IMR-90 (cell line): ENCODE data around the gene NUDT3. TPM values are rescaled to one million over a fixed set of nuclear protein-coding genes. Genes with fewer than 3 reads are reported as not detected.

ENCODE experiments used
- ATAC-seq: fragments of 200-7000 bp; cut with Tn5 transposase; 2 replicates; pipeline ENCODE4 v1.9.1; 2020; ENCODE audit warnings: low read depth, mild to moderate bottlenecking, moderate library complexity
- BruUV-seq: library from RNA; stranded (reverse); fragments of 400-500 nt; replicated peaks from 2 replicates; lab custom pipeline; 2021; lab: Mats Ljungman, UMichigan
- CTCF ChIA-PET: fragments of 300-600 bp; formaldehyde crosslinking; extraction: SDS; loops from one replicate; lab custom pipeline; 2021; ENCODE audit warnings: antibody characterized with exemption; lab: Yijun Ruan, JAX
- POLR2A ChIA-PET: fragments of 300-600 bp; sonication (Branson Sonifier 250); formaldehyde crosslinking; loops from one replicate; lab custom pipeline; 2022; ENCODE audit warnings: antibody characterized with exemption; ENCODE audit not compliant: unreplicated experiment; lab: Charles Lee
- DNase-seq: peaks from one replicate; pipeline ENCODE4 v3.0.0; 2013
- H2AFZ ChIP-seq: replicated peaks from 2 replicates; pipeline ENCODE3; 2013; ENCODE audit warnings: low read length, mild to moderate bottlenecking; ENCODE audit not compliant: poor library complexity
- H2AK5ac ChIP-seq: 2 replicates; pipeline ENCODE4 v1.6.1; 2013; ENCODE audit warnings: low read depth, low read length, inconsistent platforms
- H2AK9ac ChIP-seq: replicated peaks from 2 replicates; pipeline ENCODE3; 2013; ENCODE audit warnings: mild to moderate bottlenecking, low read depth, low read length, moderate library complexity; ENCODE audit not compliant: poor library complexity
- H2BK120ac ChIP-seq: 2 replicates; pipeline ENCODE4 v1.6.1; 2013; ENCODE audit warnings: low read depth, low read length, inconsistent platforms
- H2BK15ac ChIP-seq: 3 replicates; pipeline ENCODE4 v1.6.1; 2013; ENCODE audit warnings: low read depth, low read length, inconsistent platforms
- H2BK20ac ChIP-seq: 2 replicates; pipeline ENCODE4 v1.6.1; 2013; ENCODE audit warnings: low read depth, mild to moderate bottlenecking, inconsistent platforms, low read length, moderate library complexity
- H2BK5ac ChIP-seq: 2 replicates; pipeline ENCODE4 v1.6.1; 2013; ENCODE audit warnings: mild to moderate bottlenecking, low read depth, low read length, inconsistent platforms; ENCODE audit not compliant: poor library complexity, severe bottlenecking
- H3K14ac ChIP-seq: replicated peaks from 2 replicates; pipeline ENCODE4 v1.6.1; 2013; ENCODE audit warnings: low read depth, low read length, inconsistent platforms
- H3K18ac ChIP-seq: 2 replicates; pipeline ENCODE4 v1.6.1; 2013; ENCODE audit warnings: low read depth, low read length, control low read depth
- H3K23ac ChIP-seq: 2 replicates; pipeline ENCODE4 v1.6.1; 2013; ENCODE audit warnings: low read depth, low read length, inconsistent platforms
- H3K27ac ChIP-seq: 2 replicates; pipeline ENCODE4 v1.5.1; 2013; ENCODE audit warnings: mild to moderate bottlenecking, control low read depth, low read length; ENCODE audit not compliant: insufficient read depth
- H3K27me3 ChIP-seq: 2 replicates; pipeline ENCODE4 v1.6.1; 2013; ENCODE audit warnings: low read length; ENCODE audit not compliant: control insufficient read depth, insufficient read depth
- H3K36me3 ChIP-seq: 2 replicates; pipeline ENCODE4 v1.6.1; 2013; ENCODE audit warnings: low read length, mixed read lengths; ENCODE audit not compliant: control insufficient read depth, insufficient read depth
- H3K4ac ChIP-seq: 2 replicates; pipeline ENCODE4 v1.6.1; 2013; ENCODE audit warnings: low read depth, low read length, inconsistent platforms
- H3K4me1 ChIP-seq: 2 replicates; pipeline ENCODE4 v1.6.1; 2013; ENCODE audit warnings: low read length, mixed read lengths; ENCODE audit not compliant: control insufficient read depth, insufficient read depth
- H3K4me2 ChIP-seq: 2 replicates; pipeline ENCODE4 v1.6.1; 2013; ENCODE audit warnings: low read depth, mild to moderate bottlenecking, control low read depth, low read length, moderate library complexity
- H3K4me3 ChIP-seq: 2 replicates; pipeline ENCODE4 v1.5.1; 2013; ENCODE audit warnings: low read depth, mild to moderate bottlenecking, control low read depth, low read length, moderate library complexity; ENCODE audit not compliant: insufficient read depth
- H3K56ac ChIP-seq: 2 replicates; pipeline ENCODE4 v1.6.1; 2013; ENCODE audit warnings: low read length, inconsistent platforms; ENCODE audit not compliant: insufficient read depth; ENCODE audit errors: extremely low read depth
- H3K79me1 ChIP-seq, 2 experiments: 2 replicates each; pipeline ENCODE4 v1.6.1; 2013; ENCODE audit warnings: low read length in 2 of 2, inconsistent platforms in 1 of 2, low read depth in 1 of 2
- H3K9ac ChIP-seq: 2 replicates; pipeline ENCODE4 v1.6.1; 2013; ENCODE audit warnings: low read depth, low read length, control low read depth
- H3K9me1 ChIP-seq: 2 replicates; pipeline ENCODE4 v1.6.1; 2013; ENCODE audit warnings: low read length, inconsistent platforms; ENCODE audit not compliant: insufficient read depth
- H3K9me3 ChIP-seq: 2 replicates; pipeline ENCODE4 v1.6.1; 2013; ENCODE audit warnings: low read length; ENCODE audit not compliant: control insufficient read depth, insufficient read depth
- H4K20me1 ChIP-seq: 2 replicates; pipeline ENCODE4 v1.6.1; 2013; ENCODE audit warnings: low read length, inconsistent platforms; ENCODE audit not compliant: insufficient read depth
- H4K5ac ChIP-seq: 2 replicates; pipeline ENCODE4 v1.6.1; 2013; ENCODE audit warnings: mild to moderate bottlenecking, low read depth, low read length, control low read depth
- H4K8ac ChIP-seq, 2 experiments: 2 replicates each; pipeline ENCODE4 v1.6.1; 2013; ENCODE audit warnings: low read depth in 2 of 2, low read length in 2 of 2, control low read depth in 1 of 2, inconsistent platforms in 1 of 2
- H4K91ac ChIP-seq: 2 replicates; pipeline ENCODE4 v1.6.1; 2013; ENCODE audit warnings: low read depth, low read length, inconsistent platforms; ENCODE audit not compliant: insufficient read depth
- CTCF ChIP-seq: conservative IDR thresholded peaks from 2 replicates; pipeline ENCODE4 v1.5.1; 2012; ENCODE audit warnings: mild to moderate bottlenecking, low read depth, low read length, improper control_type of control experiment
- MAFK ChIP-seq: IDR thresholded peaks from 2 replicates; pipeline ENCODE4 v1.6.1; 2012; ENCODE audit warnings: low read depth, low read length, improper control_type of control experiment
- NFE2L2 ChIP-seq: fragments of 150-350 bp; IDR thresholded peaks from 2 replicates; pipeline ENCODE4 v1.6.1; 2016; ENCODE audit warnings: low read depth, mild to moderate bottlenecking, low read length
- POLR2A ChIP-seq: IDR thresholded peaks from 2 replicates; pipeline ENCODE4 v1.6.1; 2012; ENCODE audit warnings: mild to moderate bottlenecking, low read depth, low read length
- SMC3 ChIP-seq: fragments of 150-350 bp; IDR thresholded peaks from 2 replicates; pipeline ENCODE4 v1.6.1; 2016; ENCODE audit warnings: low read depth, mild to moderate bottlenecking, antibody characterized with exemption, low read length, moderate library complexity
- WGBS, 2 experiments: methylation state at CpG; one replicate each; pipeline versions ENCODE4 v1.1.5 to v1.1.7; 2013; ENCODE audit warnings: missing lambda C conversion rate in 2 of 2; ENCODE audit not compliant: insufficient read length in 1 of 2; ENCODE audit errors: extremely low coverage in 2 of 2; 5-methylcytosine and 5-hydroxymethylcytosine counted together
- dilution Hi-C: fragments of 300-500 bp; cut with HindIII; formaldehyde crosslinking; loops from one replicate; pipeline ENCODE4 v1.14.3; 2018; ENCODE audit warnings: low sequenced_read_pairs; ENCODE audit not compliant: unreplicated experiment
- in situ Hi-C: fragments of 300-500 bp; cut with MboI; formaldehyde crosslinking; loops from 3 replicates; pipeline ENCODE4 v1.14.3; 2019; ENCODE audit warnings: low sequenced_read_pairs, inconsistent platforms, mixed read lengths
- intact Hi-C: fragments of 100-400 bp; cut with micrococcal nuclease; formaldehyde crosslinking; loops from 2 replicates; pipeline ENCODE4 v1.10.0; 2022
- polyA plus RNA-seq, 3 experiments: library from polyadenylated mRNA; depleted of rRNA; stranded (reverse); fragments of >200 nt; gene quantifications; 2 replicates each; pipeline ENCODE4 v1.2.3, GENCODE V29; 2012; ENCODE audit warnings: low replicate concordance in 1 of 3
- total RNA-seq: library from RNA; depleted of rRNA; stranded (reverse); fragments of >200 nt; gene quantifications from 2 replicates; pipeline ENCODE4 v1.2.3, GENCODE V29; 2012

NUDT3 gene
- total and polyA plus RNA-seq, 2 of the 4 experiments (the other 2 are of a cell fraction) = 10.1 to 17.2 TPM

- H2AK5ac ChIP-seq = peak overlapping the region; percentile 99
- H4K8ac ChIP-seq = peak overlapping the region in 1 of 2 experiments; percentile 97; a peak in 3 of 4 replicates
- H3K4me1 ChIP-seq = peaks cover 32% of the 10 kb centered on the region
- TF ChIP-seq POLR2A = no peak
- no peak for TF ChIP-seq CTCF
- no peak for TF ChIP-seq SMC3
- no peak for TF ChIP-seq MAFK
- TF ChIP-seq NFE2L2 = no peak
- peaks cover 34% of the 10 kb centered on the region for H4K20me1 ChIP-seq
- ATAC-seq (no peak), DNase-seq (no peak)
- H2BK120ac ChIP-seq = peak overlapping the region; percentile 92; the same call in 1 of the 2 replicates
- H2BK5ac ChIP-seq = peak overlapping the region; percentile 99
- intact Hi-C loops = no loop called here
- no peak overlapping the region for H3K56ac ChIP-seq
- no TSS peak for BruUV-seq
- no peak overlapping the region for H4K91ac ChIP-seq
- ChIA-PET POLR2A (interaction anchor here (1.1 kb wide), 1 partner anchor 18 kb away, joined by 4 read pairs; no protein-coding TSS in a partner anchor), CTCF (interaction anchor here (0.6 to 1.0 kb wide), 2 partner anchors 45 to 134 kb away, joined by 3 read pairs; no protein-coding TSS in a partner anchor)
- H3K36me3 ChIP-seq = peaks cover 24% of the 10 kb centered on the region
- H3K79me1 ChIP-seq = peaks cover 14 to 54% of the 10 kb centered on the region in 2 experiments
- H3K4me2 ChIP-seq = no peak overlapping the region
- dilution Hi-C loops = no loop called here
- 0 out of 2 replicates have a peak overlapping the region, but pooled peaks have one; percentile 92 for H3K14ac ChIP-seq
- in situ Hi-C loops = loop anchor here (10.0 kb wide), 1 partner anchor 363 kb away; no protein-coding TSS in a partner anchor
- H3K18ac ChIP-seq = no peak overlapping the region
- H2BK15ac ChIP-seq = peak overlapping the region; percentile 83; the same call in 1 of the 3 replicates
- H2BK20ac ChIP-seq = no peak overlapping the region; the same call in 1 of the 2 replicates
- peak overlapping the region; percentile 94 for H3K23ac ChIP-seq
- H3K4ac ChIP-seq = peak overlapping the region; percentile 82
- H3K9ac ChIP-seq = no peak overlapping the region
- H3K27me3 ChIP-seq = no peaks in the 10 kb centered on the region
- no peak overlapping the region for H3K4me3 ChIP-seq
- H4K5ac ChIP-seq = no peak overlapping the region
- WGBS, 2 experiments = 90% methylated on average over 3 of the region's 13 CpGs; no CpG with 5 or more reads in 1 of the 2 experiments
- no peak overlapping the region for H3K27ac ChIP-seq
- peaks cover 25% of the 10 kb centered on the region for H3K9me1 ChIP-seq
- no peak overlapping the region for H2AFZ ChIP-seq
- no peaks in the 10 kb centered on the region for H3K9me3 ChIP-seq
- peak overlapping the region; percentile 85 for H2AK9ac ChIP-seq
These were observed 150.9 kb downstream of the NUDT3 start for GRCh38 chr6:34241351-34242215.
